Neural progenitor cell (in vitro differentiated cells): ENCODE measurements around the gene PPFIA4. TPM values are rescaled to one million over a fixed set of nuclear protein-coding genes. Genes with fewer than 3 reads are reported as not detected.
"Not testable (repeated sequence)": the region's sequence is repeated elsewhere in the genome, so short reads cannot be mapped to it uniquely, and the experiment has no call there.

Experiments used
- DNase-seq: peaks from one replicate; pipeline ENCODE4 v3.0.0-alpha.2; 2016; ENCODE audit warnings: low spot score
- H2AFZ ChIP-seq: fragments of 200-600 bp; sonication (generic); replicated peaks from 2 replicates; pipeline ENCODE4 v1.6.1; 2016; ENCODE audit warnings: antibody characterized with exemption
- H3F3A ChIP-seq: fragments of 200-600 bp; sonication (generic); 2 replicates; pipeline ENCODE4 v1.6.1; 2016; ENCODE audit warnings: antibody characterized with exemption, low read depth
- H3K27ac ChIP-seq: fragments of 200-600 bp; sonication (generic); 2 replicates; pipeline ENCODE4 v1.5.1; 2016; ENCODE audit warnings: mild to moderate bottlenecking
- H3K27me3 ChIP-seq: fragments of 200-600 bp; sonication (generic); 2 replicates; pipeline ENCODE4 v1.6.1; 2016; ENCODE audit warnings: mild to moderate bottlenecking, moderate library complexity
- H3K36me3 ChIP-seq: fragments of 200-600 bp; sonication (generic); 2 replicates; pipeline ENCODE4 v1.5.1; 2016
- H3K4me1 ChIP-seq: fragments of 200-600 bp; sonication (generic); 2 replicates; pipeline ENCODE4 v1.6.1; 2016; ENCODE audit warnings: mixed run types
- H3K4me2 ChIP-seq: fragments of 200-600 bp; sonication (generic); 2 replicates; pipeline ENCODE4 v1.6.1; 2016
- H3K4me3 ChIP-seq: fragments of 200-600 bp; sonication (generic); 2 replicates; pipeline ENCODE4 v1.5.1; 2016
- H3K79me2 ChIP-seq: fragments of 200-600 bp; sonication (generic); 2 replicates; pipeline ENCODE4 v1.6.1; 2016; ENCODE audit warnings: low read depth
- H3K9ac ChIP-seq: fragments of 200-600 bp; sonication (generic); 2 replicates; pipeline ENCODE4 v1.6.1; 2016
- H3K9me3 ChIP-seq: fragments of 200-600 bp; sonication (generic); 2 replicates; pipeline ENCODE4 v1.5.1; 2016; ENCODE audit warnings: low read depth
- H4K20me1 ChIP-seq: fragments of 200-600 bp; sonication (generic); 2 replicates; pipeline ENCODE4 v1.6.1; 2016; ENCODE audit warnings: low read depth
- H3K27ac Mint-ChIP-seq: 3 replicates; pipeline ENCODE4 v1.8.0; 2021; ENCODE audit warnings: mixed read lengths
- H3K27me3 Mint-ChIP-seq: 2 replicates; pipeline ENCODE4 v1.8.0; 2022; ENCODE audit warnings: low read depth, mild to moderate bottlenecking, inconsistent platforms, moderate library complexity, mixed read lengths; ENCODE audit not compliant: insufficient read depth
- H3K36me3 Mint-ChIP-seq: 3 replicates; pipeline ENCODE4 v1.8.0; 2021; ENCODE audit warnings: mixed read lengths
- H3K4me1 Mint-ChIP-seq: 3 replicates; pipeline ENCODE4 v1.8.0; 2021; ENCODE audit warnings: mixed read lengths
- H3K4me3 Mint-ChIP-seq: 3 replicates; pipeline ENCODE4 v1.8.0; 2021; ENCODE audit warnings: mild to moderate bottlenecking, moderate library complexity, mixed read lengths
- H3K9me3 Mint-ChIP-seq: 3 replicates; pipeline ENCODE4 v1.8.0; 2020; ENCODE audit warnings: mixed read lengths
- CTCF ChIP-seq: fragments of 200-600 bp; sonication (generic); IDR thresholded peaks from 2 replicates; pipeline ENCODE4 v1.5.1; 2017; ENCODE audit warnings: antibody characterized with exemption, mild to moderate bottlenecking
- EZH2 ChIP-seq: fragments of 200-600 bp; sonication (generic); IDR thresholded peaks from 2 replicates; pipeline ENCODE4 v1.6.1; 2017; ENCODE audit warnings: antibody characterized with exemption, mild to moderate bottlenecking, moderate library complexity
- EZH2phosphoT487 ChIP-seq: fragments of 200-600 bp; sonication (generic); IDR thresholded peaks from 2 replicates; pipeline ENCODE4 v1.6.1; 2017; ENCODE audit warnings: antibody characterized with exemption
- total RNA-seq: library from RNA; depleted of rRNA; stranded (reverse); fragments of >200 nt; gene quantifications from 2 replicates; pipeline ENCODE4 v1.2.3, GENCODE V29; 2015; ENCODE audit warnings: low replicate concordance

Gene PPFIA4
- total RNA-seq, 1 donor from 2014 or later, result 23.5 TPM

GRCh38 chr1:202981939-202982338 lies 44.4 kb upstream of the PPFIA4 start:
- H3K4me2 ChIP-seq, result no peak overlapping the region
- H3K36me3 ChIP-seq, result no peaks in the 10 kb centered on the region
- no peak overlapping the region for H2AFZ ChIP-seq
- peaks cover 6% of the 10 kb centered on the region for H3K27me3 Mint-ChIP-seq
- H3K27ac Mint-ChIP-seq, result no peak overlapping the region
- no peaks in the 10 kb centered on the region for H3K4me1 ChIP-seq
- no peaks in the 10 kb centered on the region for H3K9me3 ChIP-seq
- no peaks in the 10 kb centered on the region for H3K79me2 ChIP-seq
- no peaks in the 10 kb centered on the region for H3K27me3 ChIP-seq
- no peak overlapping the region for H3K4me3 Mint-ChIP-seq
- no peaks in the 10 kb centered on the region for H3F3A ChIP-seq
- H3K9ac ChIP-seq, result no peak overlapping the region
- no peak for DNase-seq
- no peaks in the 10 kb centered on the region for H4K20me1 ChIP-seq
- TF ChIP-seq EZH2 (no peak), EZH2phosphoT487 (no peak), CTCF (no peak)
- no peaks in the 10 kb centered on the region for H3K36me3 Mint-ChIP-seq
- H3K27ac ChIP-seq, result no peak overlapping the region
- no peak overlapping the region for H3K4me3 ChIP-seq
- H3K4me1 Mint-ChIP-seq, result no peaks in the 10 kb centered on the region
- no peaks in the 10 kb centered on the region for H3K9me3 Mint-ChIP-seq

DNA sequence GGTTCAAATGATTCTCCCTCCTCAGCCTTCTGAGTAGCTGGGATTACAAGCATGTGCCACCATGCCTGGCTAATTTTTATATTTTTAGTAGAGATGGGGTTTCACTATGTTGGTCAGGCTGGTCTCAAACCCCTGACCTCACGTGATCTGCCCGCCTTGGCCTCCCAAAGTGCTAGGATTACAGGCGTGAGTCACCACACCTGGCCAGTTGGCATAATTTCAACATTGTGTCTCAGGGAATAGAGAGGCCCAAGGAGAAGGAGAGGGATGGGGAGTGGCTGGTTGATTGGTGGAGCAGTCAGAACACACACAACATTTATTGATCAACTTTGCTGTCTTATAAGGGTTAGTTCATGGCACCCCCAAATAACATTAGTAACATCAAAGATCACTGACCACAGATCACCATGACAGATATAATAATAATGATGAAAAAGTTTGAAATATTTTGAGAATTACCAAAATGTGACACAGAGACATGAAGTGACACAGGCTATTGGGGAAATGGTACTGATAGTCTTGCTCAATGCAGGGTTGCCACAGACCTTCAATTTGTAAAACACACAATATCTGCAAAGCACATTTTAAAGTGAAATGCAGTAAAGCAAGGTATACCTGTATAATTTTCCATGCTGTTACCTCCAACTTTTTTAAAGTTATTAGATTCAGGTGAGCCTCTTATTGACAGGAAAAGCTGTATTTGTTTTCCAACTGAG lies 43.4 kb upstream of the PPFIA4 start:
- H3K4me3 ChIP-seq, result no peak overlapping the region
- no peak overlapping the region for H3K27ac Mint-ChIP-seq

DNA sequence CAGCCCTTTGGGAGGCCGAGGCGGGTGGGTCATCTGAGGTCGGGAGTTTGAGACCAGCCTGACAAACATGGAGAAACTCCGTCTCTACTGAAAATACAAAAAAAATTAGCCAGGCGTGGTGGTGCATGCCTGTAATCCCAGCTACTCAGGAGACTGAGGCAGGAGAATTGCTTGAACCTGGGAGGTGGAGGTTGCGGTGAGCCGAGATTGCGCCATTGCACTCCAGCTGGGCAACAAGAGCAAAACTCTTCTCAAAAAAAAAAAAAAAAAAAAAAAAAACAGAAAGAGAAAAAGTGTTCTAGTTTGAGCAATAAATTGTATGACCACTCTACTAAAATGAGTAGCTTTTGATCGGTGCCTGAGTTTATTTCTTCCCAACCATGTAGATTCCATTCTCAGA lies 40.2 kb upstream of the PPFIA4 start:
- not testable (repeated sequence) for H3K9me3 ChIP-seq, H3K9me3 Mint-ChIP-seq, H3K36me3 Mint-ChIP-seq, H3K4me3 Mint-ChIP-seq, H3K4me1 ChIP-seq, H3K27me3 ChIP-seq, H3K27ac ChIP-seq, H3K27ac Mint-ChIP-seq, H3K36me3 ChIP-seq, DNase-seq, H4K20me1 ChIP-seq, H3K4me1 Mint-ChIP-seq, H3F3A ChIP-seq, H3K79me2 ChIP-seq, H3K9ac ChIP-seq, H3K4me2 ChIP-seq, H2AFZ ChIP-seq, H3K4me3 ChIP-seq
- peaks cover 11% of the 10 kb centered on the region for H3K27me3 Mint-ChIP-seq

More for the DNA sequence above, 43.4 kb upstream of the PPFIA4 start:
- no peaks in the 10 kb centered on the region for H3K27me3 ChIP-seq
- H4K20me1 ChIP-seq, result no peaks in the 10 kb centered on the region
- TF ChIP-seq EZH2phosphoT487 (no peak), EZH2 (no peak), CTCF (no peak)
- H3K4me1 ChIP-seq, result no peaks in the 10 kb centered on the region
- Mint-ChIP-seq H3K36me3 (no peaks in the 10 kb centered on the region), H3K9me3 (no peaks in the 10 kb centered on the region), H3K4me1 (no peaks in the 10 kb centered on the region), H3K4me3 (no peak overlapping the region), H3K27me3 (peaks cover 6% of the 10 kb centered on the region)
- no peak overlapping the region for H3K9ac ChIP-seq
- no peaks in the 10 kb centered on the region for H3K9me3 ChIP-seq
- H3K36me3 ChIP-seq, result no peaks in the 10 kb centered on the region
- H3K4me2 ChIP-seq, result no peak overlapping the region
- no peak for DNase-seq
- no peak overlapping the region for H2AFZ ChIP-seq
- no peaks in the 10 kb centered on the region for H3K79me2 ChIP-seq
- no peak overlapping the region for H3K27ac ChIP-seq
- no peaks in the 10 kb centered on the region for H3F3A ChIP-seq

DNA sequence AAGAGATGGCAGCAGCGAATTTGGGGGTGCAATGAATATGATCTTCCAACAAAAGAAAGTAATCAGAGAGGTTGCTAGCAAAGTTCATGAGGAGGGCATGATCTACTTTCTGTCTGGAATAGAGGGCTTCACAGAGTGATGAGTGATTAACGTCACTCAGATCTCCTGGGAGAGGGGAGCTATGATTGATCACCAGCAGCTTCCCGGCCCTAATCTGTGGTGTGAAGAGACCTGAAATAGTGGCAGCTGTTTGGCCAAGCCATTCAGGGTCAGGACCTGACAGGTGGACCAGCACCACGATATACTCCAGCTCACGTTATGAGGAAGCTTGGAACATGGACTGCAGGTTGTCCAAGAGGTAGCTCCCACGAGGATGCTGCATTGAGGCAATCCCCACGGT lies 39.0 kb upstream of the PPFIA4 start:
- H3K4me2 ChIP-seq, result no peak overlapping the region
- H3K4me3 ChIP-seq, result no peak overlapping the region
- no peaks in the 10 kb centered on the region for H3K9me3 ChIP-seq
- H3K27ac ChIP-seq, result no peak overlapping the region
- peaks cover 11% of the 10 kb centered on the region for H3K27me3 Mint-ChIP-seq
- H3K9me3 Mint-ChIP-seq, result no peaks in the 10 kb centered on the region
- no peaks in the 10 kb centered on the region for H3K4me1 ChIP-seq
- no peaks in the 10 kb centered on the region for H3K36me3 Mint-ChIP-seq
- H2AFZ ChIP-seq, result no peak overlapping the region
- H3K36me3 ChIP-seq, result no peaks in the 10 kb centered on the region
- TF ChIP-seq CTCF (no peak), EZH2 (no peak), EZH2phosphoT487 (no peak)
- H3F3A ChIP-seq, result no peaks in the 10 kb centered on the region
- H3K79me2 ChIP-seq, result no peaks in the 10 kb centered on the region
- no peak overlapping the region for H3K9ac ChIP-seq
- no peaks in the 10 kb centered on the region for H4K20me1 ChIP-seq
- no peak for DNase-seq
- H3K27ac Mint-ChIP-seq, result no peak overlapping the region
- no peak overlapping the region for H3K4me3 Mint-ChIP-seq
- H3K27me3 ChIP-seq, result peaks cover 13% of the 10 kb centered on the region
- H3K4me1 Mint-ChIP-seq, result no peaks in the 10 kb centered on the region
